Fibroblast of lung (primary cell): ENCODE measurements around the gene STAM.

Source experiments
- EZH2 ChIP-seq: IDR thresholded peaks from 2 replicates; pipeline ENCODE4 v1.5.1; 2012; ENCODE audit warnings: low read length, control low read depth, mild to moderate bottlenecking; ENCODE audit errors: missing control alignments
- TF ChIP-seq, protein P1 (sequence below), 2 donors: IDR thresholded peaks in 1 of 2; conservative IDR thresholded peaks in 1 of 2; 1 replicate in 1 of 2; 2 replicates in 1 of 2; pipeline ENCODE4 v1.5.1; 2011 to 2012; ENCODE audit warnings: low read length in 2 of 2, control low read depth in 1 of 2, inconsistent platforms in 1 of 2, low read depth in 1 of 2, mild to moderate bottlenecking in 1 of 2

GRCh38 chr10:17597386-17597785 is 46.6 kb upstream of the STAM start:
- TF ChIP-seq, protein P1, sequence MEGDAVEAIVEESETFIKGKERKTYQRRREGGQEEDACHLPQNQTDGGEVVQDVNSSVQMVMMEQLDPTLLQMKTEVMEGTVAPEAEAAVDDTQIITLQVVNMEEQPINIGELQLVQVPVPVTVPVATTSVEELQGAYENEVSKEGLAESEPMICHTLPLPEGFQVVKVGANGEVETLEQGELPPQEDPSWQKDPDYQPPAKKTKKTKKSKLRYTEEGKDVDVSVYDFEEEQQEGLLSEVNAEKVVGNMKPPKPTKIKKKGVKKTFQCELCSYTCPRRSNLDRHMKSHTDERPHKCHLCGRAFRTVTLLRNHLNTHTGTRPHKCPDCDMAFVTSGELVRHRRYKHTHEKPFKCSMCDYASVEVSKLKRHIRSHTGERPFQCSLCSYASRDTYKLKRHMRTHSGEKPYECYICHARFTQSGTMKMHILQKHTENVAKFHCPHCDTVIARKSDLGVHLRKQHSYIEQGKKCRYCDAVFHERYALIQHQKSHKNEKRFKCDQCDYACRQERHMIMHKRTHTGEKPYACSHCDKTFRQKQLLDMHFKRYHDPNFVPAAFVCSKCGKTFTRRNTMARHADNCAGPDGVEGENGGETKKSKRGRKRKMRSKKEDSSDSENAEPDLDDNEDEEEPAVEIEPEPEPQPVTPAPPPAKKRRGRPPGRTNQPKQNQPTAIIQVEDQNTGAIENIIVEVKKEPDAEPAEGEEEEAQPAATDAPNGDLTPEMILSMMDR (conservative IDR thresholded peaks at IDR 0.05 in 1 of 2, IDR thresholded peaks at IDR 0.05 in 1 of 2; ENCODE audit: low read depth in 1 of 2, low read length in 2 of 2) = no peak
- no peak for TF ChIP-seq EZH2
